ENCODE results near the gene CCND3. TPM values are rescaled to one million over a fixed set of nuclear protein-coding genes. Genes with fewer than 3 reads are reported as not detected.

CCND3 gene
- total and polyA plus RNA-seq, 2 experiments from 2014 or later, result 79.3 to 134 TPM

DNA sequence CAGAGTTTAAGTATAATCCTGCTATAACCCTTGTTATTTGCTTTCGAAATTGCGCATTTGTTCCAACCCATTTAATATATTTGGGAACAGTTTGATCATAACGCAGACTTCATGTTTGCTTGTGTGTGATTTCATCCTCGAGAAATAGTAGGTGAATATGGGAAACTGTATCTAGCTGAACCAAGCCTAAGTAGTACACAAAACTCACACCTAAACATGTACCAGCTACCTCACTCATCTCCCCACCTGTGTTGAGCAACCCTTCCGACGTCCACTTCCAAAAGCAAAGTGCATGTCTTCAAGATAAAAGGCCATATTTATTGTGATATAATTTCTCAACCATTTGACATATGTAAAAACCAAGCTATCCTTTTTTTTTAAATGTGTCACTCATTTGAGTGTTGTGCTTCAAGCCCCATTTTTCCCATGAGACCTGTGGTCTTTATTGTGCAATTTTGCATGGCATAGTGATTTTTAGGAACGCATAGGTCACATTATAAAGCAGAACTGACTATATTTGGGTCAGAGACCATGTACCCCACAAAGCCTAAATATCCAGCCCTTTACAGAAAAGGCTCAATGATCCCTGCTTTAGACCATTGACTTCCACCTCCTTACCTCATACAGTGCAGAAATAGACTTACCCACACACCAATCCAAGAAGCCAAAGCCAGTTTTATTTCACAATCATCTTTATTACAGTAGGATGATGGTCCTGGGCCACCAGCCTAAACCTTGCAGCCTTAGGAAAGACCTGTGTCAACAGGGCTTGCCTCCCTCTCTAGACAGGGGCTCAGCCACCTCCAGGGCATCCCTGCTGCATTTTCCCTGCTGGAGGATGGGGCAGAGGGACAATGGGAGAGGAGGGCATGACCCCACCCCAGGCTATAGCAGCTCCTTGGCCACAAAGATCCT is 7.1 kb downstream of the CCND3 start:
- Histone ChIP-seq H3K79me2 (peaks cover 18% of the 10 kb centered on the region), H3K9me3 (ENCODE audit: low read depth) (no peaks in the 10 kb centered on the region), H3K36me3 (replicated peaks; ENCODE audit: insufficient read depth, low read depth) (no peaks in the 10 kb centered on the region), H3K4me2 (no peak overlapping the region), H3K4me3 (no peak overlapping the region), H4K20me1 (ENCODE audit: insufficient read depth, poor library complexity, severe bottlenecking) (peaks cover 5% of the 10 kb centered on the region), H3K27me3 (no peaks in the 10 kb centered on the region), H2AFZ (no peak overlapping the region), H3K4me1 (ENCODE audit: insufficient read depth) (peaks cover 16% of the 10 kb centered on the region), H3K27ac (no peak overlapping the region), H3K9me2 (replicated peaks; ENCODE audit: insufficient read depth) (no peaks in the 10 kb centered on the region)
- no peak for DNase-seq (ENCODE audit: low spot score)
- TF ChIP-seq EZH2 (IDR thresholded peaks at IDR 0.05; ENCODE audit: borderline replicate concordance), result no peak
- TF ChIP-seq EZH2phosphoT487 (IDR thresholded peaks at IDR 0.05; ENCODE audit: low read depth, severe bottlenecking, unreplicated experiment), result no peak
- TF ChIP-seq CTCF (IDR thresholded peaks at IDR 0.05; ENCODE audit: poor library complexity), result no peak
- WGBS (ENCODE audit: low lambda C conversion rate, missing lambda C conversion rate), result 93% methylated on average over 7 of the region's 7 CpGs

DNA sequence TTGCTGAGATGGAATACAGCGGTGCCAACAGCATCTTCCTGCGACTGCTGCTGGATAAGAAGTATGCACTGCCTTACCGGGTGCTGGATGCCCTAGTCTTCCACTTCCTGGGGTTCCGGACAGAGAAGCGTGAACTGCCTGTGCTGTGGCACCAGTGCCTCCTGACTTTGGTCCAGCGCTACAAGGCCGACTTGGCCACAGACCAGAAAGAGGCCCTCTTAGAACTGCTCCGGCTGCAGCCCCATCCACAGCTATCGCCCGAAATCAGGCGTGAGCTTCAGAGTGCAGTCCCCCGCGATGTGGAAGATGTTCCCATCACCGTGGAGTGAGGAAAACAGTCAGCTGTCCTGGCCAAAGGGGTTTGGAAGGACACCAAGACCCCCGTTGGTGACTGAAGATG is 9.2 kb downstream of the CCND3 start:
- Histone ChIP-seq H3K4me3 (no peak overlapping the region), H3K36me3 (replicated peaks; ENCODE audit: insufficient read depth, low read depth) (no peaks in the 10 kb centered on the region), H3K9me2 (replicated peaks; ENCODE audit: insufficient read depth) (no peaks in the 10 kb centered on the region), H4K20me1 (ENCODE audit: insufficient read depth, poor library complexity, severe bottlenecking) (peaks cover 5% of the 10 kb centered on the region), H3K27ac (no peak overlapping the region), H3K4me2 (no peak overlapping the region), H3K9me3 (ENCODE audit: low read depth) (no peaks in the 10 kb centered on the region), H3K4me1 (ENCODE audit: insufficient read depth) (no peaks in the 10 kb centered on the region), H3K27me3 (no peaks in the 10 kb centered on the region), H3K79me2 (peaks cover 10% of the 10 kb centered on the region), H2AFZ (no peak overlapping the region)
- 97% methylated on average over 15 of the region's 15 CpGs for WGBS (ENCODE audit: low lambda C conversion rate, missing lambda C conversion rate)
- TF ChIP-seq CTCF (IDR thresholded peaks at IDR 0.05; ENCODE audit: poor library complexity) (no peak), EZH2phosphoT487 (IDR thresholded peaks at IDR 0.05; ENCODE audit: low read depth, severe bottlenecking, unreplicated experiment) (no peak), EZH2 (IDR thresholded peaks at IDR 0.05; ENCODE audit: borderline replicate concordance) (no peak)
- DNase-seq (ENCODE audit: low spot score), result no peak

GRCh38 chr6:41931792-41932191 is 9.8 kb downstream of the CCND3 start:
- no peaks in the 10 kb centered on the region for H3K36me3 ChIP-seq (replicated peaks; ENCODE audit: insufficient read depth, low read depth)
- no peak overlapping the region for H2AFZ ChIP-seq
- no peak overlapping the region for H3K4me3 ChIP-seq
- H3K27me3 ChIP-seq, result no peaks in the 10 kb centered on the region
- no peak for DNase-seq (ENCODE audit: low spot score)
- 88% methylated on average over 2 of the region's 2 CpGs for WGBS (ENCODE audit: low lambda C conversion rate, missing lambda C conversion rate)
- H3K79me2 ChIP-seq, result peaks cover 8% of the 10 kb centered on the region
- no peak overlapping the region for H3K27ac ChIP-seq
- no peaks in the 10 kb centered on the region for H3K4me1 ChIP-seq (ENCODE audit: insufficient read depth)
- no peaks in the 10 kb centered on the region for H3K9me2 ChIP-seq (replicated peaks; ENCODE audit: insufficient read depth)
- H3K9me3 ChIP-seq (ENCODE audit: low read depth), result no peaks in the 10 kb centered on the region
- H4K20me1 ChIP-seq (ENCODE audit: insufficient read depth, poor library complexity, severe bottlenecking), result peaks cover 5% of the 10 kb centered on the region
- no peak for TF ChIP-seq EZH2 (IDR thresholded peaks at IDR 0.05; ENCODE audit: borderline replicate concordance)
- no peak overlapping the region for H3K4me2 ChIP-seq

DNA sequence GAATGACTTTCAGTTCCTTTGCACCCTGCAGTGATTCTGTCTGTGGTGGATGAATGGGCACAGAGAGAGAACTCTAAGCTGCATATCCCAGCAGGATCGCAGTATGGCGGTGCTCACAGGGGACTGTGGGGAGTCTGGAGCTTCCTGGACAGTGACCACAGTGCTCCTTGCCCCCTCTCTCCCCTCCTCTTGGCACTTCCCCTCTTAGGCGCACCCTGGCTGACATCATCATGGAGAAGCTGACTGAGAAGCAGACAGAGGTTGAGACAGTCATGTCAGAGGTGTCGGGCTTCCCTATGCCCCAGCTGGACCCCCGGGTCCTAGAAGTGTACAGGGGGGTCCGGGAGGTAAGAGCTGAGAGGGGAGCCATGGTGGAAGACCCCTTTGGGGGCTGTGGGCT is 11.7 kb downstream of the CCND3 start:
- H3K27ac ChIP-seq, result no peak overlapping the region
- no peaks in the 10 kb centered on the region for H3K4me1 ChIP-seq (ENCODE audit: insufficient read depth)
- no peaks in the 10 kb centered on the region for H3K9me3 ChIP-seq (ENCODE audit: low read depth)
- H3K27me3 ChIP-seq, result no peaks in the 10 kb centered on the region
- WGBS (ENCODE audit: low lambda C conversion rate, missing lambda C conversion rate), result 98% methylated on average over 6 of the region's 6 CpGs
- H3K36me3 ChIP-seq (replicated peaks; ENCODE audit: insufficient read depth, low read depth), result no peaks in the 10 kb centered on the region
- H4K20me1 ChIP-seq (ENCODE audit: insufficient read depth, poor library complexity, severe bottlenecking), result no peaks in the 10 kb centered on the region
- H3K4me3 ChIP-seq, result no peak overlapping the region
- no peak for DNase-seq (ENCODE audit: low spot score)
- H3K9me2 ChIP-seq (replicated peaks; ENCODE audit: insufficient read depth), result no peaks in the 10 kb centered on the region
- no peak for TF ChIP-seq EZH2phosphoT487 (IDR thresholded peaks at IDR 0.05; ENCODE audit: low read depth, severe bottlenecking, unreplicated experiment)
- TF ChIP-seq EZH2 (IDR thresholded peaks at IDR 0.05; ENCODE audit: borderline replicate concordance), result no peak
- no peak for TF ChIP-seq CTCF (IDR thresholded peaks at IDR 0.05; ENCODE audit: poor library complexity)
- H3K4me2 ChIP-seq, result no peak overlapping the region
- peaks cover 24% of the 10 kb centered on the region for H3K79me2 ChIP-seq
- no peak overlapping the region for H2AFZ ChIP-seq

All from hepatocyte (in vitro differentiated cells).